ENCODE results near the gene NPY4R2. TPM values are rescaled to one million over a fixed set of nuclear protein-coding genes. Genes with fewer than 3 reads are reported as not detected.
"Not testable (repeated sequence)": the region's sequence is repeated elsewhere in the genome, so short reads cannot be mapped to it uniquely, and the experiment has no call there.

Gene NPY4R2
- polyA plus RNA-seq, 1 of the 3 experiments (the other 2 are of a cell fraction) = not detected

DNA sequence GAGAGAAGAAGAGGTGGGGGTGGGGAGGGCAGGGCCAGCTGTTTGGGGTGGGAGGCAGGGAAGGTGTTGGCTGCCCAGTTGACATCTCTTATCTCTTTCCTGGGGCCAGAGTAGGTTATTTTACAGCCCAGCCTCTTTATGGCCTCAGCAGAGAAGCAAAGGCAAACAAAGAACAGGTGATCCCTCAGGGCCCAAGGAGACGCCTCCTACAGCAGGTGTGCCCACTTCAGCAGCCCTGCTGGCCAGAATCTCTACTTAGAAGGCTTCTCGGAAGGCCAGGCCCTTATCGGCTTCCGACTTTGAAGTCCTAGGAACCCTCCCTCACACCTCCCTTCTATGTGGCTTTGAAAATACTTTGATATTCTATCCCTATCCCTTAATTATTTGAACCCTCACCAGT lies 8.0 kb upstream of the NPY4R2 start:
- H3F3A ChIP-seq (replicated peaks; ENCODE audit: insufficient read depth); H3K4me3 ChIP-seq (ENCODE audit: low read depth in 2 of 2, low read length in 1 of 2); H3K4me2 ChIP-seq; H3K36me3 ChIP-seq (replicated peaks in 1 of 2; ENCODE audit: control insufficient read depth in 1 of 2, insufficient read depth in 2 of 2, low read length in 1 of 2); H3K79me2 ChIP-seq (ENCODE audit: insufficient read depth); DNase-seq; H4K20me1 ChIP-seq (ENCODE audit: insufficient read depth); H3K9me2 ChIP-seq; CTCF ChIA-PET; H3K9ac ChIP-seq; H3K9me3 ChIP-seq; H2AFZ ChIP-seq (ENCODE audit: low read depth); H3K27me3 ChIP-seq (ENCODE audit: insufficient read depth); POLR2A ChIA-PET; H3K4me1 ChIP-seq (ENCODE audit: control insufficient read depth in 1 of 2, insufficient read depth in 2 of 2, low read depth in 1 of 2, low read length in 1 of 2); H3K27ac ChIP-seq (ENCODE audit: low read depth in 2 of 2, low read length in 1 of 2): not testable (repeated sequence)
- WGBS (ENCODE audit: low lambda C conversion rate) = no CpG with 5 or more reads among the region's 4 CpGs

DNA sequence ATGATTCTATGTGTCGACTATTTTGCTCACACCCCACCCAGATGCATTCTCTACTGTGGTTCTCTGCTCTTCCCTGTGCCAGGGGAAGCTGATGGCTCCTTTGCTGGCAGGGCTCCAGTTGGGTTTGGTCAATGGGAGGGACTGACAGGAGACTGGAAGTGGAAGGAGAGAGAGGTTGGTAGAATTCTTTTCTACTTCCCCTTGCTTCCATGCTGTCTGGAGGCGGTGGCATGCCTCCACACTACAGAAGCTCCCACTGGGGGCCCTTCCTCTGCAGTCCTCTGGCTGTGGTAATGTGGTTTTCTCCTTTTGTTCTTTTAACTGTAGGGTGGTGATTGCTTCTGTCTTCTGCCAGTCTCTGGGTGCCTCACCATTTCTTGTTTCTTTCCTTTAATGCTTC lies 4.4 kb upstream of the NPY4R2 start:
- POLR2A ChIA-PET; H3F3A ChIP-seq (replicated peaks; ENCODE audit: insufficient read depth); H3K9me3 ChIP-seq; H4K20me1 ChIP-seq (ENCODE audit: insufficient read depth); H3K9ac ChIP-seq; H3K4me2 ChIP-seq; H3K4me3 ChIP-seq (ENCODE audit: low read depth in 2 of 2, low read length in 1 of 2); H3K27me3 ChIP-seq (ENCODE audit: insufficient read depth); H3K36me3 ChIP-seq (replicated peaks in 1 of 2; ENCODE audit: control insufficient read depth in 1 of 2, insufficient read depth in 2 of 2, low read length in 1 of 2); H2AFZ ChIP-seq (ENCODE audit: low read depth); H3K79me2 ChIP-seq (ENCODE audit: insufficient read depth); DNase-seq; H3K9me2 ChIP-seq; H3K4me1 ChIP-seq (ENCODE audit: control insufficient read depth in 1 of 2, insufficient read depth in 2 of 2, low read depth in 1 of 2, low read length in 1 of 2); CTCF ChIA-PET; H3K27ac ChIP-seq (ENCODE audit: low read depth in 2 of 2, low read length in 1 of 2): not testable (repeated sequence)
- WGBS (ENCODE audit: low lambda C conversion rate) = no CpG with 5 or more reads among the region's 2 CpGs

DNA sequence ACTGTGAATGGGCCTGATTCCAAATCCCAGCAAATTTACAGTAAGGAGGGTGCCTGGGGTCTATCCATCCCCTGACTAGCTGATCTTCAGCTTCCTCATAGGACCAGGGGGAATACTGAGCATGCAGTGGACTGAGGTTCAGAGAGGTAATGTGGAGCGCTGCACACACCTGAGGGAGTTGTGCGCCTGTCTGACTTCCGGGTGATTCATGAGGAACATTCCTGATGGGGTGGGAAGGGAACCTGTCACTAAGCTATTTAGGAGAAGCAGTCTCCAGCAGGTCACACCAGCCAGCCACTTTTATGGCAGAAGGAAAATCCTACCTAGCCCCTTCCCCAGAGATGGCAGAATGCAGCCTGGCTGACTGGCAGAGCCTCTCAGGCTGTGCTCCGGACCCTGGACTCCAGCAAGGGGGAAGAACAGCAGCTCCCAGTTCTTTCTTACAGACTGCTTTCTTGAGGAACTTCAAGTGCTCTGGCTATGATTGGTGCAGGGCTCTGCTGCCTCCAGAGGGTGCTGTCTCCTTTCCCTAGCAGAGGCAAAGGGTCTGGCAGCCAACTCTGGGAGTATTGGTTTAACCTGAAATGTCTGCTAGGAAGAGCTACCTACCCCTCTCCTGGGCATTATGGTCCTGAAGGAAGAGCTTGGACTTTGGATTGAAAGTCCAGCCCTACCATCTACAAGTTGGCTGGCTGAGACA lies 2.5 kb upstream of the NPY4R2 start:
- H3K27ac ChIP-seq (ENCODE audit: low read depth in 2 of 2, low read length in 1 of 2); H3K9ac ChIP-seq; H3K36me3 ChIP-seq (replicated peaks in 1 of 2; ENCODE audit: control insufficient read depth in 1 of 2, insufficient read depth in 2 of 2, low read length in 1 of 2); POLR2A ChIA-PET; H3K9me2 ChIP-seq; H3K4me1 ChIP-seq (ENCODE audit: control insufficient read depth in 1 of 2, insufficient read depth in 2 of 2, low read depth in 1 of 2, low read length in 1 of 2); CTCF ChIA-PET; H4K20me1 ChIP-seq (ENCODE audit: insufficient read depth); H3K79me2 ChIP-seq (ENCODE audit: insufficient read depth); H3K4me3 ChIP-seq (ENCODE audit: low read depth in 2 of 2, low read length in 1 of 2); DNase-seq; H3F3A ChIP-seq (replicated peaks; ENCODE audit: insufficient read depth); H3K27me3 ChIP-seq (ENCODE audit: insufficient read depth); H3K4me2 ChIP-seq; H2AFZ ChIP-seq (ENCODE audit: low read depth); H3K9me3 ChIP-seq: not testable (repeated sequence)
- no CpG with 5 or more reads among the region's 4 CpGs for WGBS (ENCODE audit: low lambda C conversion rate)

DNA sequence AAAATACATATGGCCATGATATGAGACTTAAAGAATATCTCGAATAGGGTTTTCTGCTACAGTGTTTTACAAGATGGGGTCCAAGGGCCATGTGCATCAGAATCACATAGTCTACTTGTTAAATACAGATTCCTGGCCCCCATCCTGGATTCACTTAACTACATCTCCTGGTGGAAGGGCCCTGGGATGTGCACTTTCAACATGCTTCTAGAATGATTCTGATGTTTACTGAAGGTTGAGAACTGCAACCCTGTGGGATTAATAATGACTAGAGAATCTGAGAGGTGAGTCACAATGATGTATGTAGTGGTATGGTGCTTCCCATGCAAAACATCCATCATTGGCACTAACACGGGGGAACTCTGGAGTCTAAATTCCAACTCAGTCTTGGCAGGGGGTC lies 2.1 kb downstream of the NPY4R2 start:
- H4K20me1 ChIP-seq (ENCODE audit: insufficient read depth); H3K4me3 ChIP-seq (ENCODE audit: low read depth in 2 of 2, low read length in 1 of 2); H3K4me1 ChIP-seq (ENCODE audit: control insufficient read depth in 1 of 2, insufficient read depth in 2 of 2, low read depth in 1 of 2, low read length in 1 of 2); H3K27me3 ChIP-seq (ENCODE audit: insufficient read depth); H3F3A ChIP-seq (replicated peaks; ENCODE audit: insufficient read depth); H2AFZ ChIP-seq (ENCODE audit: low read depth); H3K4me2 ChIP-seq; CTCF ChIA-PET; H3K9me2 ChIP-seq; H3K9ac ChIP-seq; H3K79me2 ChIP-seq (ENCODE audit: insufficient read depth); H3K27ac ChIP-seq (ENCODE audit: low read depth in 2 of 2, low read length in 1 of 2); H3K9me3 ChIP-seq; POLR2A ChIA-PET; H3K36me3 ChIP-seq (replicated peaks in 1 of 2; ENCODE audit: control insufficient read depth in 1 of 2, insufficient read depth in 2 of 2, low read length in 1 of 2); DNase-seq: not testable (repeated sequence)
- 75% methylated on average over 1 of the region's 2 CpGs for WGBS (ENCODE audit: low lambda C conversion rate)

DNA sequence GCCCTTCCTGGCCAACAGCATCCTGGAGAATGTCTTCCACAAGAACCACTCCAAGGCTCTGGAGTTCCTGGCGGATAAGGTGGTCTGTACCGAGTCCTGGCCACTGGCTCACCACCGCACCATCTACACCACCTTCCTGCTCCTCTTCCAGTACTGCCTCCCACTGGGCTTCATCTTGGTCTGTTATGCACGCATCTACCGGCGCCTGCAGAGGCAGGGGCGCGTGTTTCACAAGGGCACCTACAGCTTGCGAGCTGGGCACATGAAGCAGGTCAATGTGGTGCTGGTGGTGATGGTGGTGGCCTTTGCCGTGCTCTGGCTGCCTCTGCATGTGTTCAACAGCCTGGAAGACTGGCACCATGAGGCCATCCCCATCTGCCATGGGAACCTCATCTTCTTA lies 4.0 kb downstream of the NPY4R2 start:
- H3F3A ChIP-seq (replicated peaks; ENCODE audit: insufficient read depth); H4K20me1 ChIP-seq (ENCODE audit: insufficient read depth); H3K27me3 ChIP-seq (ENCODE audit: insufficient read depth); H3K4me2 ChIP-seq; H3K4me1 ChIP-seq (ENCODE audit: control insufficient read depth in 1 of 2, insufficient read depth in 2 of 2, low read depth in 1 of 2, low read length in 1 of 2); H3K79me2 ChIP-seq (ENCODE audit: insufficient read depth); H3K4me3 ChIP-seq (ENCODE audit: low read depth in 2 of 2, low read length in 1 of 2); H3K9me3 ChIP-seq; POLR2A ChIA-PET; DNase-seq; H3K9me2 ChIP-seq; H2AFZ ChIP-seq (ENCODE audit: low read depth); H3K36me3 ChIP-seq (replicated peaks in 1 of 2; ENCODE audit: control insufficient read depth in 1 of 2, insufficient read depth in 2 of 2, low read length in 1 of 2); H3K9ac ChIP-seq; CTCF ChIA-PET; H3K27ac ChIP-seq (ENCODE audit: low read depth in 2 of 2, low read length in 1 of 2): not testable (repeated sequence)
- WGBS (ENCODE audit: low lambda C conversion rate) = 84% methylated on average over 6 of the region's 10 CpGs

DNA sequence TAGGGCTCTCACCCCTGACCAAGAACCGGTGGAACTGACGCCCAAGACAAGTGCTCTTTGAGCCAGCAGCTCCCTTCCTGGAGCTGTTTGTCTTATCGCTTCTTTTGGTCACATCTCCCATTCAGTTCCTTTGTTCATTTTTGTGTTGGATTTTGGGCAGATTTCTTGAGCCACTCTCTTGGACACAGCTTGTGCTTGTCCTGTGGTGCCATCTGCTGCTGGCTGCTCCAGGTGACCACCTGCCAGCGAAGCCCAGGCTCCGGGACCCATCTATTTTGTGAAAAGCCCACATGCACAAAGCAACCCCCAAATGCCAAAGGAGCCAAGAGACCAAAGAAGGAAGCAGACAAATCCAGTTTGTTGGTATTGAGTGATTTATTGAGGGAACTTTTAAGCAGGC lies 6.2 kb downstream of the NPY4R2 start:
- H3K4me1 ChIP-seq (ENCODE audit: control insufficient read depth in 1 of 2, insufficient read depth in 2 of 2, low read depth in 1 of 2, low read length in 1 of 2); H3K4me3 ChIP-seq (ENCODE audit: low read depth in 2 of 2, low read length in 1 of 2); CTCF ChIA-PET; H2AFZ ChIP-seq (ENCODE audit: low read depth); H3K27me3 ChIP-seq (ENCODE audit: insufficient read depth); POLR2A ChIA-PET; H4K20me1 ChIP-seq (ENCODE audit: insufficient read depth); H3K9ac ChIP-seq; H3K27ac ChIP-seq (ENCODE audit: low read depth in 2 of 2, low read length in 1 of 2); H3K9me3 ChIP-seq; H3K9me2 ChIP-seq; H3K36me3 ChIP-seq (replicated peaks in 1 of 2; ENCODE audit: control insufficient read depth in 1 of 2, insufficient read depth in 2 of 2, low read length in 1 of 2); DNase-seq; H3F3A ChIP-seq (replicated peaks; ENCODE audit: insufficient read depth); H3K79me2 ChIP-seq (ENCODE audit: insufficient read depth); H3K4me2 ChIP-seq: not testable (repeated sequence)
- WGBS (ENCODE audit: low lambda C conversion rate) = 88% methylated on average over 3 of the region's 5 CpGs

Measured in SK-N-SH (cell line).